ENCODE results near the gene CIDEC.
"Not testable (repeated sequence)": the region's sequence is repeated elsewhere in the genome, so short reads cannot be mapped to it uniquely, and the experiment has no call there.

Gene CIDEC

DNA sequence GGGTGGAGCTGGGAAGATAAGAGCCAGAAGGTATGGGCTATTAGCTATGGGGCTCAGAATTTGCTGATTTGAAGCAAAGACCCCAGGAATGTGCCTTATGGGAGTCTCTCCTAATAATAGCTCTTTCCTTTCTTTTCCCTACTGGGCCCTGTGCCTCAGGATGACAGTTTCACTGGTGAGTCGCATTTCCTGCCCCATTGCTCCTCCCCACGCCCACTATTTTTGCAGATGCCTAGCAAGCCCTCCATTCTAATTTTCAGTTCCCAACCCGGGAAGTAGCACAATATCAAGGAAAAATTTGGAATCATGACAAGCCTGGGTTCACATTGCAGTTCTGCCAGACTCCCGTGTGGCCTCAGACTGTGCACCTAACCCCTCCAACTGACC, 23.2 kb upstream of the CIDEC start:
- no peak overlapping the region for H3K4me3 ChIP-seq (ENCODE audit: low read length)
- DNase-seq (ENCODE audit: low read depth, low spot score), result no peak

DNA sequence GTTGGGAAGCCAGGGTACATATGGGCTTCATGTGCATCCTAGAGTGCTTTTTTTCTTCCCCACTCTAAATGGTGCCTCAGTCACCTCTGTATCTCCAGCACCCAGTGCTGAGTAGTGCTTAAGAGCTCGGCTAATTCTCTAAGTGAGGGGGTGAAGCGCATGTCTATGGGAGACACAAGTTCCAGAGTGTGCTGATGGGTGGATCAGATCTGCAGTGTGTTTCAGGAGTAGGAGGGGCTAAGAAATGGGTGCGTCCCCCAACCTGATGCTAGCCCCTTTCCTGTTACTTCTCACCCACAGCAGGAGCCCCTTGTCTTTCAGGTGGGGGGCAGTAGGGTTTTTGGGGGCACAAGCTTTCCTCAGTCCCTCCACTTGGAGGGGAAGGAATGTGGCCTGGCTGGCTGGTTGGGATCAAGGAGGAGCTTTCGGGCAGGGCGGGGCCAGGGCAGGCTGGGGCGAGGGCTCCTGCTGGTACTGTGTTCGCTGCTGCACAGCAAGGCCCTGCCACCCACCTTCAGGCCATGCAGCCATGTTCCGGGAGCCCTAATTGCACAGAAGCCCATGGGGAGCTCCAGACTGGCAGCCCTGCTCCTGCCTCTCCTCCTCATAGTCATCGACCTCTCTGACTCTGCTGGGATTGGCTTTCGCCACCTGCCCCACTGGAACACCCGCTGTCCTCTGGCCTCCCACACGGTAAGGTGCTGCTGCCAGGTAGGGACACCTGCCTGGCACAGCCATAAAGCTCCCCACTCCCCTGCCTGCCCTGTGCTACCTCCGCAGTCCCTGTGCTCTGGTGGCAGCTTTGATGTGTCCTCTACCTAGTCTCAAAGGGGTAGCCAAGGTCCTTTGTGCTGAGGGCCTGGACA, 22.6 kb upstream of the CIDEC start, which contains the start of gene IL17RE:
Gene IL17RE, plus strand, starts transcription at position 477 of the 866 bp plus-strand sequence. Its CDS starts 85 bp downstream, at position 562.
- H3K4me3 ChIP-seq (ENCODE audit: low read length), result peak within 1 kb of the TSS; percentile 8

DNA sequence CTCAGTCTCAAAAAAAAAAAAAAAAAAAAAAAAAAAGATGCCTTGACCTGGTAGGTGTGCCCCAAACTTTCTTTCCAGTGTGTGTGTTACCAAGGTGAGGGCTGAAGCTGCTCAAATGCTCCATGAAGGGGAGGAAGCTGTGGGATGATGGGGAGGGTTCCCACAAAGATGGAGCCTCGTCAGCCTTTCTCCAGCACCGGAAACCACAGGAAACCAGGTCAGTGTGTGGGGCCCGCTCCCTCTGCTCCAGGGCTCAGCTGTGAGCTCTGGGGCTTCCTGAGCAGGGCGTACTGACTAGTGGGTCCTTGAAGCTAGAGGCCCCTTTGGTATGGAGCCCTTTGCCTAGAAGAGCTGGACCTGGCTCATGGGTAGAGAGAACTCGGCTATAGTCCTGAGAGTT, 21.9 kb upstream of the CIDEC start:
- H3K4me3 ChIP-seq (ENCODE audit: low read length), result peak overlapping the region; percentile 8
- peak; percentile 82 for DNase-seq (ENCODE audit: low read depth, low spot score)

More for the DNA sequence above, 22.6 kb upstream of the CIDEC start, which contains the start of gene IL17RE:
- DNase-seq (ENCODE audit: low read depth, low spot score), result peak; percentile 45

DNA sequence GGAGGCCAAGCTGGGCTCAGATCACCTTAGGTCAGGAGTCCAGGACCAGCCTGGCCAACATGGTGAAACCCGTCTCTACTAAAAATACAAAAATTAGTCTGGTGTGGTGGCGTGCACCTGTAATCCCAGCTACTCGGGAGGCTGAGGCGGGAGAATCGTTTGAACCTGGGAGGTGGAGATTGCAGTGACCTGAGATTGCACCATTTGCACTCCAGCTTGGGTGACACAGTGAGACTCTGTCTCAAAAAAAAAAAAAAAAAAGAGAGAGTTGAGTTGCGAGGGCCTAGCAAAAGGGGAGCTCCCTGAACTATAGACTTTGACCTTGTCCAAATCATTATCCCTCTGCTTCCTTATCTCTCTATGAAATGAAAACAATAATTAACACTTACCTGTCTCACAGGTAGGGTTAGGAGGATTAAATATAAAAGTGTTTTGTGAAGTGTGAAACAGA, 20.9 kb upstream of the CIDEC start:
- DNase-seq (ENCODE audit: low read depth, low spot score); H3K4me3 ChIP-seq (ENCODE audit: low read length): not testable (repeated sequence)

DNA sequence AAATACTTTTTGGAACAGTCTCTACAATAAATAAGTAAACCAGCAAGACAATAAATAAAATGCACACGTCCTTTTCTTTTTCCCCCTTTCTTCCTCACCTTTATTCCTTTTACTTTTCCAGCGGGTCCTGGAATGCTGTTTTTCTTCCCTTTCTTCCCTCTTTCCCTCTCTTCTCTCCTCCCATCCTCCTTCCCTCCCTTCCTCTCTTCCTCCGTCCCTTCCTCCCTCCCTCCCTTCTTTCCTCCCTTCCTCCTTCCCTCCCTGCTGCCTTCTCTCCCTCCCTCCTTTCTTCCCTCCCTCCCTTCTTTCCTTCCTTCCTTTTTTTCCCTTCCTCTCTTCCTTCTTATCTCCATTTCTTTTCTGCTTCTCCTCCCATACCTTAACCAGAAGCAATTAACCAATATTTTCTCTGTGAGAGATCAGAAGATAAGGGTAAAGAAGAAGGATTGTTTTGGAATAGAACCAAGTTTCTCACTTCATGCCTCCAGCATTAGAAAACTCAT, 19.3 kb upstream of the CIDEC start:
- no peak overlapping the region for H3K4me3 ChIP-seq (ENCODE audit: low read length)
- DNase-seq (ENCODE audit: low read depth, low spot score), result no peak

DNA sequence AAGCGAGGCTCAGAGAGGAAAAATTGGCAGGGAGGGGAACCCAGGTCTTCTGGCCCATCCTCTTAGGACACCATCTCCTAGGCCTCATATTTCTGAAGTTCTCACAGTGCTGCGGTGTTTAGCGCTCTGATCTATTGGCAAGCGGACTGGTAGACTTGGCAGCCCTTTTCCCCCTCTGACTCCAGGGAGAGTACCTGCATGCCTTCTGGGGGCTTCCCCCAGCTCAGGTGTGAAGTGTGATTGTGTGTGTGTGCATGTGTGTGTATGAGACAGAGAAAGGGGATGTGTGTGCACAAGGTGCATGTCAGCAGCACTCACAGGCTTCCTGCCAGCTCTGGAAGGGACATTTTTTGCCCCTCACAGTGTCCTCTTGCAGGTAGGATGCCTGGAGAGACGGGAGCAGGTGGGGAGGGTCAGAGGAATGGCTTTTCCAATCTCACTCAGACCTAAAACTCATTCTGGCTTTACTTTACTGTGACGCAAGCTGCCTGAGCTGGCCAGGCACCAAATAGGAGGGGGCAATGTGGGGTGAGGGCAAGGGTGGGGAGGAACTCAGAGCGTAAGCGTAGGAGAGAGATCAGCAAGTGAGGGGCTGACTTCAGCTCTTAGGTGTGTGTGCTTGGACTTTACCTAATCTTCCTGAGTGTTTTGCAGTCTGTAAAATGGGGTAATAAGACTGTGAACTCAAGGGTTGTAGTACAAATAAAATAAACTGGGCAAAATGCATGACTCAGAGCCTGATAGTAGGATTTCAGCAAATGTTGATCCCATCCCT, 18.6 kb upstream of the CIDEC start:
- no peak overlapping the region for H3K4me3 ChIP-seq (ENCODE audit: low read length)
- no peak for DNase-seq (ENCODE audit: low read depth, low spot score)

DNA sequence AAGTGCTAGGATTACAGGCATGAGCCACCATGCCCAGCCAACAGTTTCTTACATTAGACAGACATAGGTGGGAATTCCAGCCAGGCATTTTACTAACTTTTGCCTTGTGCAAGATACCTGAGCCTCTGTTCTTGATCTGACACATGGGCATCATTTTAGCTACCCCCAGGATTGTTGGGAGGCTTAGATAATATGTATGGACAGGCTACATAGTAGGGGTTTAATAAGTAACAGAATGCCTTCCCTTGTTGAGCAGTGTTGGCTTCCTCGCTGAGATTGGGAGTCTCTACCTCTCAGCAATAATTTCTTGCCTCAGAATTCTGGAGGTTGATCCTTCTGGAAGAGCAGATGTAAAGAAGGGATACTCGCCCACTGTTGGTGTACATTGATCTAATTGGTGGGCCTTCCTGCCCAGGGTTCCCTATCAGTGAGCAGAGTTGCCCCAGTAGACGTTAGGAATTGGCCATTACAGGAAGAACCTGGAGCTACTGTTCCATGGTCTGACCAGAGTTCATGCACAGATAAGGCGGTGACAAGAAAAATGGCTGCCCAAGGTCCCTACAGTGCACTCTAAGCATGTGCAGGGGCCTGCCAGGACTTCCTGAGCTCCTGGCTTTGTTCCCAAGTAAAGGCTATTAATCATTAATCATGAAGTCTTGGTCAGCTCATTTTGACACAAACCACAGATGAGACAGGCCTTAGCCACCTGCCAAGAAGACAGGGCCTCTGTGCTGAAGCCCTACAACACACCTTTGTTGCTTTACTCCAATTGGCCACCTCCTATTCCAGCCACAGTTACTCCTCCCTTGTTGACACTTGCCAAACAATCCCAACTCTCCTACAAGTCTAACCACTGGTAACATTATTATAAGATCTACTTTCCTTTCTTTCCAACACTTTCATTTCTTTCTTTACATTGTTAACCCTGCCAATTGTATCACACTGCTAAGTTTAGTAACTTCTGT, 17.6 kb upstream of the CIDEC start:
- DNase-seq (ENCODE audit: low read depth, low spot score), result no peak
- no peak overlapping the region for H3K4me3 ChIP-seq (ENCODE audit: low read length)

DNA sequence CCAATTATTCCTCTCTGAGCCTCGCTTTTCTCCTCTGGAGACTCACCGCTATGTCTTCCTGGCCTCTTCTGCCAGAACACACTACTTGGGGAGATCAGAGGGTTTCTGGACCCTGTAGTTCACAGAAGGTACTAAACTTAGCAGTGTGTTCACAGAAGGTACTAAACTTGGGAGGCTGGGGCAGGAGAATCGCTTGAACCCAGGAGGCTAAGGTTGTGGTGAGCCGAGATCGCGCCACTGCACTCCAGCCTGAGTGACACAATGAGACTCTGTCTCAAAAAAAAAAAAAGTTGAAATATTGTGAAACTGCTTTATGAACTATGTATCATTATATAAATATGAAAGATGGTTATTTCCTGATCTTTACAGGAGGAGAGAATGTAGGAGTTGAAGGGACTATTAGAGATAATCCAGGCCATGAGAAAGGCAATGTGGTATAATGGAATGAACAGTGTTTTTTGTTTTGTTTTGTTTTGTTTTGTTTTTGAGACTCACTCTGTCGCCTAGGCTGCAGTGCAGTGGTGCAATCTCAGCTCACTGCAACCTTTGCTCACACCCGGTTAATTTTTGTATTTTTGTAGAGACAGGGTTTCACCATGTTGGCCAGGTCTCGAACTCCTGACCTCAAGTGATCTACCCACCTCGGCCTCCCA, 16.8 kb upstream of the CIDEC start:
- not testable (repeated sequence) for DNase-seq (ENCODE audit: low read depth, low spot score); H3K4me3 ChIP-seq (ENCODE audit: low read length)

DNA sequence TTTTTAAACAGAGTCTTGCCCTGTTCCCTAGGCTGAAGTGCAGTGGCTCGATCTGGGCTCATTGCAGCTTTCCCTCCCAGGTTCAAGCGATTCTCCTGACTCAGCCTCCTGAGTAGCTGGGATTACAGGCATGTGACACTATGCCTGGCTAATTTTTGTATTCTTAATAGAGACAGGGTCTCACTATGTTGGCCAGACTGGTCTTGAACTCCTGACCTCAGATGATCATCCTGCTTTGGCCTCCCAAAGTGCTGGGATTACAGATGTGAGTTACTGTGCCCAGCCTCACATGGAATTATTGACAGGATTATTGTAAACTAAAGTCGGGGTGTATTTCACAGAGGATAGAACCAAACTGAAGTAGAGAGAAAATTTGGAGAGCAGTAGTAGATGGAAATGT, 15.7 kb upstream of the CIDEC start:
- DNase-seq (ENCODE audit: low read depth, low spot score); H3K4me3 ChIP-seq (ENCODE audit: low read length): not testable (repeated sequence)

DNA sequence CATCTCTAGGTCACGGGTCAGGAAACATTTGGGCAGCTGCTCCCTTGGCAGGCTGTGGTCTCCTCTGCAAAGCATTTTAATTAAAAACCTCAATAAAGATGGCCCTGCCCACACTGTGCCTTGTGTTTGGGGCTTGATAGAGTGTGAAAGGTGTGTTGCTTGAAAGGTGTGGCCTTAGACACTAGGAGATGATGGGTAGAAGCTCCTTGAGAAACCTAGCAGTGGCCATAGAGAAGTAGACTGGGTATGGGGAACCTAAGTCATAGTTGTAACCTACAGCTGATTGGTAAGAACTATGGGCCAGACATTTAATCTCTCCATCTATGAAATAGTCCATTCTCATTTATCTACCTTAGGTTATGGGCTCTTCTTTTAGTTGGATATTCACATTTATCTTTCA, 13.7 kb upstream of the CIDEC start:
- no peak overlapping the region for H3K4me3 ChIP-seq (ENCODE audit: low read length)
- no peak for DNase-seq (ENCODE audit: low read depth, low spot score)

DNA sequence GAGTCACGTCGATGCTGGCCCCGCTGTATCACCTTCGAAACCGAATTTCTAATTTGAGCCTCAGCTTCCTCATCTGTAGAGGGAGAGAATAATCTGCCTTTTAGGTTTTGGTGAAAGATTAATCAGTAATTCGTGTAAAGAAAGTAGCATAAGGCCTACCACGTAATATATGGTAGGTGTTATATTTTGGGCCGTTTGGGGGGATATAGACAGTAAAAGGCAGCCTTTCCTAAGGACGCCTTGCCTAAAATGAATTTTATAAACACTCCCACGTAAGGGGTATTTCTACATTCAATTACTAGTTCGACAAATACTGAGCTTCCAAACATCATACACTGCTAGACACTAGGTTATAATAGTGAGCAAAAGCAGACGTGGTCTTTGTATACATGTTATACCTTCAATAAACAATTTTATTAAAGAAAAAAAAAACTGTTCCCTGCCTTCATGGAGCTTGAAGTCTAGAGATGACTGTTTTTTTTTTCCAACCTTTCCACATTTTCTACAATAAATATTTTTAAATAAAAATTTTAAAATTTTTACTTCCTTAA, 11.1 kb upstream of the CIDEC start:
- peak overlapping the region; percentile 91 for H3K4me3 ChIP-seq (ENCODE audit: low read length)
- no peak for DNase-seq (ENCODE audit: low read depth, low spot score)

DNA sequence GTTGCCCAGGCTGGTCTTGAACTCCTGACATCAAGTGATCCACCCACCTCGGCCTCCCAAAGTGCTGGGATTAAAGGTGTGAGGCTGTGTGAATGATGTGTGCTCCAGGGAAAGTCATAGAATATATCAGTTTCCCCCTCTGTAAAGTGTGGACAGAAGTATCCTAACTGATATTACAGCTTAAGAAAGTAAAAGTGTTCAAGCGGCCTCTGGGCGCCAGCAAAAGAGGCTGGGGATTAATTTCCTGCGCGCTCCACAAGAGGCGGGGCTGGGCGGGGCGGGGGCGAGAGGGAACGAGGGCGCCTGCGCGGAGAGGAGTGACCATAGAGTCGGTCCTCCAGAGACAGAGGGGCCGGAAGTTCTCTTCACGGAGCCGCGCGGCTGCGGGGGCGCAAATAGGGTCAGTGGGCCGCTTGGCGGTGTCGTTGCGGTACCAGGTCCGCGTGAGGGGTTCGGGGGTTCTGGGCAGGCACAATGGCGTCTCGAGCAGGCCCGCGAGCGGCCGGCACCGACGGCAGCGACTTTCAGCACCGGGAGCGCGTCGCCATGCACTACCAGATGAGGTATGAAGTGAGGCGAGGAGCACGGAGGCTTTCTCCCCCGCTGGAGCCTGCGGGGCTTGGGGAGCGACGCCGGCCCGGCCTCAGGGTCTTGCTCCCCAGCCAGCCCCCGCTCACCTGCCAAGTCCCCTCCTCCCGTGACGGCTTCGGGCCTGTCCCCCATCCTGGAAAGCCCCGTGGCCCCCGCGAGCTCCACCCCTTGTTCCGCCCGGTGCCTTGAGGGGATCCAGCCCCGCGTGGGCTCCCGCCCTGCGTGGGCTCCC, 10.4 kb upstream of the CIDEC start, which contains the start of gene JAGN1:
Gene JAGN1, plus strand, starts transcription at position 362 of the 823 bp plus-strand sequence. Its CDS starts 113 bp downstream, at position 475.
- peak; percentile 84 for DNase-seq (ENCODE audit: low read depth, low spot score)
- peak within 1 kb of the TSS; percentile 91 for H3K4me3 ChIP-seq (ENCODE audit: low read length)

DNA sequence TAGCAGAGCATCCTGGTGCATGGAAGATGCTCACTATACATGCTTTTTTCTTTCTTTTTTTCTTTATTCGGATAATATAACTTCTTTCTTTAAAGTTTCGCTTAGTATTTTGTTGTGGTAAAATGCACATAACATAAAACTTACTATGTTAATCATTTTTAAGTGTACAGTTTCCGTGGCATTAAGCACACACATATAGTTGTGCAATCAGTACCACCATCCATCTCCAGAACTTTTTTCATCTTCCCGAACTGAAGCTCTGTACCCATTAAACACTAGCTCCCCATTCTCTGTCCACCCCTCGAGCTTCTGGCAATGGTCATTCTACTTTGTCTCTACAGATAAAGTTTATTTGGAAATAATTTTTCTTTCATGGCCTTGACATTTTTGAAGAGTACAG, 9.4 kb upstream of the CIDEC start:
- no peak overlapping the region for H3K4me3 ChIP-seq (ENCODE audit: low read length)
- DNase-seq (ENCODE audit: low read depth, low spot score), result no peak

DNA sequence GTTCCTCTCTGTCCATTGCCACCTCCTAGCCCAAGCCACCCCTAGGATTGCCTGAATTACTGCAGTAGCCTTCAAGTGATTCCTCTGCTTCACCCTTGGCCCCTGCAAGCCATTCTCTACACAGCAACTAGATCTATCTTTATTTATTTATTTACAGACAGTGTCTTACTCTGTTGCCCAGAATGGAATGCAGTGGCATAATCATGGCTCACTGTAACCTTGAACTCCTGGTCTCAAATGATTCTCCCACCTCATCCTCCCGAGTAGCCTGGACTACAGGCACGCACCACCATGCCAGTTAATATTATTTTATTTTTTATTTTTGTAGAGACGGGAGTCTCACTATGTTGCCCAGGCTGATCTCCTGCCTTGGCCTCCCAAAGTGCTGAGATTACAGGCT, 8.5 kb upstream of the CIDEC start:
- DNase-seq (ENCODE audit: low read depth, low spot score), result no peak

DNA sequence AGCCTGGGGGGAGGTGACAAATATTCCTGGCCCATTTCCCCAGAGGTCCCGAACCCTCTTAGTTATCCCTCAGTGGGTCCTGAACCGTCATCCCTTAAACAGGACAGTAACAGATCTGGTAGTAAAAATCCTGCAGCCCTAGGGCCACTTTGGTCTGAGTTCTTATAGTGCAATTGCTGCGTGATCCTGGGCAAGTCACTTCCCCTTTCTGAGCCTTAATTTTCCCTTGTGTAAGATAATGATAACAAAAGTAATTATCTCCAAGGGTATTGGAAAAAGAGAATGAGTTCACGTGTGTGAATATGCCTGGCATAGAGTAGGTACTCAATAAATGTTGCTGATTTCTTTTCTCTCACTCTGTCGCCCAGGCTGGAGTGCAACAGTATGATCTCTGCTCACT, 7.4 kb upstream of the CIDEC start:
- no peak overlapping the region for H3K4me3 ChIP-seq (ENCODE audit: low read length)
- DNase-seq (ENCODE audit: low read depth, low spot score), result no peak

More for the DNA sequence above, 8.5 kb upstream of the CIDEC start:
- H3K4me3 ChIP-seq (ENCODE audit: low read length), result no peak overlapping the region

DNA sequence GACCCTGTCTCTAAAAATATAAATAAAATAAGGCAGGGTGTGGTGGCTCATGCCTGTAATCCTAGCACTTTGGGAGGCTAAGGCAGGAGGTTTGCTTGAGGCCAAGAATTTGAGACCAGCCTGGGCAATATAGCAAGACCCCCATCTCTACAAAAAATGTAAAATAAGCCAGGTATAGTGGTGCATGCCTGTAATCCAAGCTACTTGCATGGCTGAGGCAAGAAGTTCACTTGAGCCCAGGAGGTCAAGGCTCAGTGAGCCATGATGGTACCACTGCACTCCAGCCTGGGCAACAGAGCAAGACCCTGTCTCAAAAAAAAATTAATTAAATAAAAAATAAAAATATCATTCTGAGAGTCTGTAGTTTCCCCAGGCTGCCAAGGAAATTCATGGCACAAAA, 6.3 kb upstream of the CIDEC start:
- no peak for DNase-seq (ENCODE audit: low read depth, low spot score)

DNA sequence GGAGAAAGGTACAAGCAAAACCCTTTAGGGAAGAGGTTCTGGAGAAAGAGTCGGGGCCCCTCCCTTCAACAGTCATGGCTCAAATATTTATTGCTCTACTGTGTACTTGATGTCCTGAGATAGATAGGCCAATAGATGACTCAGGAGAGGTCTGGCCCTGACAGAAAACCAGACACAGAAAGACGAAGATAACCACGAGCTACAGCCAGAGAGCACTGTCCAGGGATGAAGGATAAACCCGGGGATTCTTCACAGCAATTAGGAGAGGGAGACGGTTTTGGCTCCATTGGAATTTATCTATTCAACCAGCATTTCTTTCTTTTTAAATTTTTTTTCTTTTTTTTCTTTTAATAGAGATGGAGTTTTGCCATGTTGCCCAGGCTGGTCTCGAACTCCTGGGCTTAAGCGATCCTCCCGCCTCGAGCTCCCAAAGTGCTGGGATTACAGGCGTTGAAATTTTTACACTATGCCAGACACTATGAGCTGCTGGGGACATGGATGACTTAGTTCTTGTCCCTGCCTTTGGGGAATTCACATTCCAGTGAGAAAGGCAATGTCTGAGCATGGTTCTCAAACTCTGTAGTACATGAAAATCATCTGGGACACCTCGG, 4.6 kb upstream of the CIDEC start:
- H3K4me3 ChIP-seq (ENCODE audit: low read length), result no peak overlapping the region
- no peak for DNase-seq (ENCODE audit: low read depth, low spot score)

More for the DNA sequence above, 6.3 kb upstream of the CIDEC start:
- H3K4me3 ChIP-seq (ENCODE audit: low read length), result no peak overlapping the region

Data from Jurkat, Clone E6-1 (cell line).